Neural progenitor cell (in vitro differentiated cells): ENCODE measurements around the gene EPB41L3.
"Not testable (repeated sequence)": the region's sequence is repeated elsewhere in the genome, so short reads cannot be mapped to it uniquely, and the experiment has no call there.

ENCODE experiments used
- CTCF ChIP-seq: fragments of 200-600 bp; sonication (generic); IDR thresholded peaks from 2 replicates; pipeline ENCODE4 v1.5.1; 2017; ENCODE audit warnings: antibody characterized with exemption, mild to moderate bottlenecking
- EZH2 ChIP-seq: fragments of 200-600 bp; sonication (generic); IDR thresholded peaks from 2 replicates; pipeline ENCODE4 v1.6.1; 2017; ENCODE audit warnings: antibody characterized with exemption, mild to moderate bottlenecking, moderate library complexity
- EZH2phosphoT487 ChIP-seq: fragments of 200-600 bp; sonication (generic); IDR thresholded peaks from 2 replicates; pipeline ENCODE4 v1.6.1; 2017; ENCODE audit warnings: antibody characterized with exemption

- TF ChIP-seq CTCF, EZH2, EZH2phosphoT487: not testable (repeated sequence)
These were observed 32.3 kb downstream of the EPB41L3 start for GRCh38 chr18:5511541-5511940.
